Measurements from ENCODE around the gene GREM2. TPM values are rescaled to one million over a fixed set of nuclear protein-coding genes. Genes with fewer than 3 reads are reported as not detected.

Gene GREM2
- total RNA-seq, 1 experiment from 2014 or later, result not detected

DNA sequence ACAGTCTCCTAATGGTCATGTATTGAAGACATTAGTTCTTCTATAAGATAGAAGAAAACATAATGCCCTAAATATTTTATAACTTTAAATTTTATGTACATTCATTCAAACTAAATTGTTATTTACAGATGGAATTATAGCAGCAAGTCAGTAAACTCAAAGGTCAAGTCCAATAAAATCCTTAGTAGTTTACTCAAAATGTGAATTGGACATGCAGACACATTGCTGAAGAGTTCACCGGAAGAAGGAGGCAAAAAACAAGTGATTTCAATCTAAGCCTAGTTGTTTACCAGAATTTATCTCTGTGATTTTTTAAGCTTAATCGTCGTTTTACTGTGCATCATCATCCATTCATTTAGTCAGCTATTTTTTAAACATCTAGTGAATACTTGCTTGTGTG, 149.7 kb downstream of the GREM2 start:
- no peaks in the 10 kb centered on the region for H3K27me3 ChIP-seq (ENCODE audit: control insufficient read depth, insufficient read depth, low read length)
- H3K4me3 ChIP-seq (ENCODE audit: low read depth in 2 of 2, low read length in 2 of 2), result no peak overlapping the region
- no peak overlapping the region for H3K27ac ChIP-seq (ENCODE audit: low read length)
- ChIA-PET POLR2A (no interaction called here), CTCF (no interaction called here)
- no peaks in the 10 kb centered on the region for H3K36me3 ChIP-seq (ENCODE audit: control insufficient read depth, insufficient read depth, low read length)
- no peak for DNase-seq (ENCODE audit: low read depth, low spot score)
- ATAC-seq, result no peak
- in situ Hi-C loops (cut with HindIII; ENCODE audit: low pct_unique_long_range_greater_than_20kb, low sequenced_read_pairs), result no loop called here
- H3K9me3 ChIP-seq (ENCODE audit: control insufficient read depth, insufficient read depth, low read depth, low read length), result no peaks in the 10 kb centered on the region
- intact Hi-C loops (cut with micrococcal nuclease; ENCODE audit: unreplicated experiment), result no loop called here
- BruUV-seq (replicated peaks), result no TSS peak
- H3K4me1 ChIP-seq (ENCODE audit: control insufficient read depth, insufficient read depth, low read length), result no peaks in the 10 kb centered on the region
- TF ChIP-seq SIN3A (IDR thresholded peaks at IDR 0.05; ENCODE audit: borderline replicate concordance, insufficient read depth, low read depth, low read length) (no peak), TCF7L2 (IDR thresholded peaks at IDR 0.05; ENCODE audit: low read depth, low read length) (no peak), POLR2AphosphoS5 (IDR thresholded peaks at IDR 0.05; ENCODE audit: low read depth, low read length) (no peak)
- TF ChIP-seq, protein P1, sequence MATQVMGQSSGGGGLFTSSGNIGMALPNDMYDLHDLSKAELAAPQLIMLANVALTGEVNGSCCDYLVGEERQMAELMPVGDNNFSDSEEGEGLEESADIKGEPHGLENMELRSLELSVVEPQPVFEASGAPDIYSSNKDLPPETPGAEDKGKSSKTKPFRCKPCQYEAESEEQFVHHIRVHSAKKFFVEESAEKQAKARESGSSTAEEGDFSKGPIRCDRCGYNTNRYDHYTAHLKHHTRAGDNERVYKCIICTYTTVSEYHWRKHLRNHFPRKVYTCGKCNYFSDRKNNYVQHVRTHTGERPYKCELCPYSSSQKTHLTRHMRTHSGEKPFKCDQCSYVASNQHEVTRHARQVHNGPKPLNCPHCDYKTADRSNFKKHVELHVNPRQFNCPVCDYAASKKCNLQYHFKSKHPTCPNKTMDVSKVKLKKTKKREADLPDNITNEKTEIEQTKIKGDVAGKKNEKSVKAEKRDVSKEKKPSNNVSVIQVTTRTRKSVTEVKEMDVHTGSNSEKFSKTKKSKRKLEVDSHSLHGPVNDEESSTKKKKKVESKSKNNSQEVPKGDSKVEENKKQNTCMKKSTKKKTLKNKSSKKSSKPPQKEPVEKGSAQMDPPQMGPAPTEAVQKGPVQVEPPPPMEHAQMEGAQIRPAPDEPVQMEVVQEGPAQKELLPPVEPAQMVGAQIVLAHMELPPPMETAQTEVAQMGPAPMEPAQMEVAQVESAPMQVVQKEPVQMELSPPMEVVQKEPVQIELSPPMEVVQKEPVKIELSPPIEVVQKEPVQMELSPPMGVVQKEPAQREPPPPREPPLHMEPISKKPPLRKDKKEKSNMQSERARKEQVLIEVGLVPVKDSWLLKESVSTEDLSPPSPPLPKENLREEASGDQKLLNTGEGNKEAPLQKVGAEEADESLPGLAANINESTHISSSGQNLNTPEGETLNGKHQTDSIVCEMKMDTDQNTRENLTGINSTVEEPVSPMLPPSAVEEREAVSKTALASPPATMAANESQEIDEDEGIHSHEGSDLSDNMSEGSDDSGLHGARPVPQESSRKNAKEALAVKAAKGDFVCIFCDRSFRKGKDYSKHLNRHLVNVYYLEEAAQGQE (IDR thresholded peaks at IDR 0.05; ENCODE audit: insufficient read depth in 1 of 2, low read depth in 2 of 2, low read length in 1 of 2), result no peak
- TF ChIP-seq, protein P2, sequence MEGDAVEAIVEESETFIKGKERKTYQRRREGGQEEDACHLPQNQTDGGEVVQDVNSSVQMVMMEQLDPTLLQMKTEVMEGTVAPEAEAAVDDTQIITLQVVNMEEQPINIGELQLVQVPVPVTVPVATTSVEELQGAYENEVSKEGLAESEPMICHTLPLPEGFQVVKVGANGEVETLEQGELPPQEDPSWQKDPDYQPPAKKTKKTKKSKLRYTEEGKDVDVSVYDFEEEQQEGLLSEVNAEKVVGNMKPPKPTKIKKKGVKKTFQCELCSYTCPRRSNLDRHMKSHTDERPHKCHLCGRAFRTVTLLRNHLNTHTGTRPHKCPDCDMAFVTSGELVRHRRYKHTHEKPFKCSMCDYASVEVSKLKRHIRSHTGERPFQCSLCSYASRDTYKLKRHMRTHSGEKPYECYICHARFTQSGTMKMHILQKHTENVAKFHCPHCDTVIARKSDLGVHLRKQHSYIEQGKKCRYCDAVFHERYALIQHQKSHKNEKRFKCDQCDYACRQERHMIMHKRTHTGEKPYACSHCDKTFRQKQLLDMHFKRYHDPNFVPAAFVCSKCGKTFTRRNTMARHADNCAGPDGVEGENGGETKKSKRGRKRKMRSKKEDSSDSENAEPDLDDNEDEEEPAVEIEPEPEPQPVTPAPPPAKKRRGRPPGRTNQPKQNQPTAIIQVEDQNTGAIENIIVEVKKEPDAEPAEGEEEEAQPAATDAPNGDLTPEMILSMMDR (IDR thresholded peaks at IDR 0.05), result no peak

DNA sequence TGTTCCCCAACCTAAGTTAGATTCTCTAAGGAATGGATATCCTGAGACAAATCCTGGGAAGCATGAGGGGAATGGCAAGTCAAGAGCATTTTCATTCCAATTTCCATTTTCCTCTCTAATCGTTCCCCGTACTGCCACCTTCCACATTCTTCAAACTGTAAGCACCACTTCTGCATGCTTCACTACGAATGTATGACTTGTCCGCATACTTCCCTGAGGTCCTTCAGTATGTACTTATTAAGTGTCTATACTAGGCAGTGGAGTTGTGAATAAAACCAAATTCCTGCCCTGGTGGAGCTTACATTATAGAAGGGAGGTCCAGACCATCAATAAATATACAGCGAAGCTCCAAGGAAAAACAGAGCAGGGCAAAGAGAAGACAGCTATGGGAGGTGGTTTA, 154.8 kb downstream of the GREM2 start:
- ChIA-PET CTCF (no interaction called here), POLR2A (no interaction called here)
- H3K9me3 ChIP-seq (ENCODE audit: control insufficient read depth, insufficient read depth, low read depth, low read length), result no peaks in the 10 kb centered on the region
- no peaks in the 10 kb centered on the region for H3K4me1 ChIP-seq (ENCODE audit: control insufficient read depth, insufficient read depth, low read length)
- TF ChIP-seq, protein P1 (IDR thresholded peaks at IDR 0.05; ENCODE audit: insufficient read depth in 1 of 2, low read depth in 2 of 2, low read length in 1 of 2), result no peak
- no peak for TF ChIP-seq TCF7L2 (IDR thresholded peaks at IDR 0.05; ENCODE audit: low read depth, low read length)
- TF ChIP-seq, protein P2 (IDR thresholded peaks at IDR 0.05), result no peak
- no peak for TF ChIP-seq POLR2AphosphoS5 (IDR thresholded peaks at IDR 0.05; ENCODE audit: low read depth, low read length)
- TF ChIP-seq SIN3A (IDR thresholded peaks at IDR 0.05; ENCODE audit: borderline replicate concordance, insufficient read depth, low read depth, low read length), result no peak
- intact Hi-C loops (cut with micrococcal nuclease; ENCODE audit: unreplicated experiment), result no loop called here
- in situ Hi-C loops (cut with HindIII; ENCODE audit: low pct_unique_long_range_greater_than_20kb, low sequenced_read_pairs), result no loop called here
- BruUV-seq (replicated peaks), result no TSS peak
- ATAC-seq (no peak), DNase-seq (ENCODE audit: low read depth, low spot score) (no peak)
- no peak overlapping the region for H3K27ac ChIP-seq (ENCODE audit: low read length)
- H3K4me3 ChIP-seq (ENCODE audit: low read depth in 2 of 2, low read length in 2 of 2), result no peak overlapping the region
- H3K27me3 ChIP-seq (ENCODE audit: control insufficient read depth, insufficient read depth, low read length), result no peaks in the 10 kb centered on the region
- H3K36me3 ChIP-seq (ENCODE audit: control insufficient read depth, insufficient read depth, low read length), result no peaks in the 10 kb centered on the region
